NCI-H1694 treated with DMSO at 0.1 percent for 48 hours (cell line): ENCODE measurements around the gene DLL1.

Experiments used
- DNase-seq: peaks from one replicate; lab custom pipeline; 2025; lab: John Stamatoyannopoulos, UW

The DLL1 gene

DNA sequence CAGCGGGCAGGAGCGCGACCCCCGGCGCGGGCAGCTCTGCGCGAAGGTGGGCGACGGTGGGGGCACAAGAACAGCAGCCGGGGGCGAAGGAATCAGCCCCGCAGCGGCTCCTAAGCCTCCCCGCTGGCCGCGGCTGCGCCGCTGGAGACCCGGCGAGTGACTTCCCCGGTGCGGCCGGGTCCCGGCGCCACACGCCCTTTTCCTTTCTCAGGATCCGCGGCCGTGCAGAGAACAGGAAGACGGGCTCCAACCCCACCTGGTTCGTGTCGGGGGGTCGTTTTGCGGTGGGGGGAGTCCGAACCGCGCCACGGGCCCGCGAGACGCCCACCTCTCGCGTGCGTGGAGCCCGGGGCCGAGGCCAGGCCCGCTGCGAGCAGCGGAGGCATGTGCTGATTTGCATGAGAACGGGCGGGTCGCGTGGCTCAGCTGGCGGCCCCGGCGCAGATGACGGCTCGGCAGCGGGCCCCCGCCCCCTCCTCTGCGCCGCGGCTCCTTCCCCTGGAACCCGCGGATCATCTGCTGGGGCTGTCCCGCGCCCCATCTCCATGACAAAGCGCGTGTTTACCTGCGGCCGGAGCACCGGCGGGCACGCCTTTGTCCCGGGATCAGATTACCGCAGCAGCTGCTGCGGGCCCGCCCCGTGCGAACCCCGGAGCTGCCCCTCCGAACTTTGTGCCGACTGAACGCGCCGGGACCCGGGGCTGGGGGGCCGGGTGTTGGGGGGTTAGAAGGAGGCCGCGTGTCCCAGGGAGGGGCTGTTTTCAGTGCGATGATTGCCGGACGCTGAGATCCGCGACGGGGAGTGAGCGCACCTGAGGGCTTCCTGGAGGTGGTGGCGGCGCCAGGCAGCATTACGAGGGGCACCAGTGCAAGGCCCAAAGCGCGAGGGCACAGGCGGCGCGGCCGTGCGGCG, 4.9 kb upstream of the DLL1 start:
- DNase-seq, result peak; percentile 18

DNA sequence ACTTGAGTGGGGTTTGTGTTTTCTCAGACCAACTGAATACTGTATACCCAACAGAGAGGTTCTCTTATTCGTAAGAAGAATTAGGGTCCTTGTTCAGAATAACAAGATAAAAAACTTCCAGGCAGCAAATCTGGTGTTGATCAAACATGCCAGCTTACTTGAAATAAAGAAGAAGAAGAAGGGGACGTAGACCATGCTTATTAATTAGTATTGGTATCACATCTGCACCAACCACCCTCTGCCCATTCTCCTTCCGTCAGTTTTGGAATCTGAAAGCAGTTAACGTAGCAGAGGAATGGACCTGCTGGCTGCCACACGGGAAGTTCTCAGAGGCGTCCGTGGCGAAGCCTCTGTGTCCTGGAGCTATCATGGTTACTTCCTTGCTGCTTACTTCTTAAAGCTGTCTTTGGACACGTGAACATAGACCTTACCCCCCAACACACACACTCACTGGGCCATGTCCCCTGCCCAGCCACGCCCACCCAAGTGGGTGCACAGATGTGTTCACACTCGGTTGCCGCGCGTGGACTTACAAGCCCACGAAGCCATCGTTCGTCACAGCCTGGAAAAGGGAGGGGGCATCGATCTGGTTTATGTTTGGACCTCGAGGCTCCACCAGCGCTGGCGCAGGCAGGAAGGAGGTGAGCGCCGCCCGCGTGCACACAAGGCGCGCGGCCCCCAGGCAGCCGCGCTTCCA, 4.1 kb upstream of the DLL1 start:
- DNase-seq, result no peak

DNA sequence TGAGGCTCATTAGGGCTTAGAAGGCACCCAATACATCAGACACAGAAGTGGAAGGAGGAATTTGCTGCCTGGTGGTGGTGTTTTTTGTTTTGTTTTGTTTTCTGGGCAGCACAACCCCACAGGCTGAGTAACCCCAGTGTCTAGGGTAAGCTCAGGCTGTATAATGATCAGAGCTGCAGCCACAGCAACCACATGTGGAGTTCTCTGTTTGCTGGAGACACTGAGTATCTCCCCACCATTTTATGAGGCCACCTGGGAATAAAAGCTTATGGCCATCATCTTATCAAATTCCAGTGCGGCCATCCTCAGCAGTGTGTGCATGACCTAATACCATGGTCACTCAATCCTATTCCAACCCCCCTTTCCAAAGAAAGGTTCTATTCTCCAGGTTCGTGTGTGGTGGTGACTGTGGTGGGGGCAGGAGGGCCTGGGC, 3.4 kb upstream of the DLL1 start:
- DNase-seq, result no peak

DNA sequence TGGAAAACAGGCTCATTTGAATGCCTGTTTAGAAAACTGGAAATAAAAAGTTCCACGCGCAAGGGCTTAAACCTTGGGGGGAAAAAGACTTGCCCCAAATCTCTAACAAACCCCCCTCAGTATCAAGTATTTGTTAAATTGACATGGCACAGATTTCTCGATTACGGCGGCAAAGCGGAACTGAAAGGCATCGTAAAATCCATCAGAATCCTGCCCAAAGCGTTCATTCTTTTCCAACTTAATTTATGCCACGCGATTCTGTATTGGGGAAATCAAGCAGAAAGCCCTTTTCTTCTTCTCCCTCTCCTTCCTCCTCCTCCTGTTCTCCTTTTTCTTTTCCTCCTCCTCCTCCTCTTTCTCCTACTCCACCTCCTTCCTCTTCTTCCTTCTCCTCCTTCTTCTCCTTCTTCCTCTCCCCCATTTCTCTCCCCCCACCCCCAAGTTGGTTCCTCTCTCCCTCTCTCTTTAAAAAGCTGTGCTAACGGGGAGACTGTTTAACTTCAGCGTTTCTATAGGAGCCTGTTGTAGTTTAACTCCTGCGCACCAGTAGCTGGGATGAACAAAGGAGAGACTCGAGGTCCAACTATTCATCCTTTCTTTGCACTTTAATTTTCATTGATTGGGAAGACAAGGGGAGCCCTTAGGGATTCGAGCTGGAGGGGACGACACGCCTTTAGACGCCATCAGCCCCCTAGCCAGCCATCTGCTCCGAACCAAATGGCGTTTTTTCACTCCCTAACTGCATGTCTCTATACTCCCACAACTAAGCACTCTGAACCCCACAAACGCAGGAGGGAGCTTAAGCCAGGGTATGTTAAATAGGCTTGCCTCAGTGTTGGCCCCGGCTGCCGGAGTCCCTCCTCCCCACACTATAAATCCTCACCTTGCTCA, 2.7 kb upstream of the DLL1 start:
- peak; percentile 5 for DNase-seq

DNA sequence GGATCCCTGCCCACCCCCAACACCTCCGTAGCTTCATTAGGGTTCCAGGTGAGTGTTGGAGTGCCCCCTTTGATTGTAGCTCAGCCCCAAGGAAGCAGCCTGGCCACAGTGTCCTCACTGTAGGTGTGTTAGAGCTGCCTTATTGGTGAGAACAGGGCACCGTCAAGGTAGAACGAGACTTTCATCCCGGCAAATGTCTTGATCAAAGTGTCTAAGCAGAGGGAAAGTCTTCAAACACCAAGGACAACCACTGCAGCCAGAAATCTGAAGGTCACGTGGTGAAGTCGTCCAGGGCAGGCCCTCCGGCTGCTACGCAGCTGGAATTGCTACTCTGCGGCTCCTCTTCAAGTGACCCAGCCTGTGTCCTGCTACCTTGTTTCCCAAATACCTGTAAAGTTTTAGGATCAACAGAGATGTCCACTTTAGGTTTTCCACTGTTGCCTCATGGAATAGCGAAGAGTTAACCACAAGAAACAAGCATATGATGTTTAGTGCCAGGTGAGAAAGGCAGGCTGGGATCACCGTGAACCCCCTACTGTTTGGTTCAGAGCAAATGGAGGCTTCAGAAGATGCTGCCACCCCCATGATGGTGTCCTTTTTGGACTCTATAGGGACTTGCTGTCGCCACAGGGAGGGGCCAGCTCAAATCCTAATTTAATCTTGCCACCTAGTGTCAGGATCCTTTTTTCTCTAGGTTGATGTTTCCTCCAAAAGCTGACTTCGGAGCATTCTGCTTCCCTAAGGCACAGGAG, 1.7 kb upstream of the DLL1 start:
- DNase-seq, result peak; percentile 55

DNA sequence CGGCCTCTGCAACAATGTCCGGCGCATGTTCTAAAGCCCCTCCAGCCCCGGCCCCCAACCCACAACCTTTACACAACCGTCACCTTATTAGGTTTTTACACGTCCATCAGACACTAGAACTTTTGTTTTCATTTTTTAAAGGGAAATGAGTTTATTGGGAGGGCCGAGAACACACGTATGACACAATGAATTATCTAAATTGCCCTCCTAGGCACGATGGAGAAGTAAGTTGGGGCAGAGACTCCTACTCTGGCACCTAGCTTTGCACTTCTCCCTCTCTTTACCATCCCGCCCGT, 1.2 kb upstream of the DLL1 start:
- no peak for DNase-seq

DNA sequence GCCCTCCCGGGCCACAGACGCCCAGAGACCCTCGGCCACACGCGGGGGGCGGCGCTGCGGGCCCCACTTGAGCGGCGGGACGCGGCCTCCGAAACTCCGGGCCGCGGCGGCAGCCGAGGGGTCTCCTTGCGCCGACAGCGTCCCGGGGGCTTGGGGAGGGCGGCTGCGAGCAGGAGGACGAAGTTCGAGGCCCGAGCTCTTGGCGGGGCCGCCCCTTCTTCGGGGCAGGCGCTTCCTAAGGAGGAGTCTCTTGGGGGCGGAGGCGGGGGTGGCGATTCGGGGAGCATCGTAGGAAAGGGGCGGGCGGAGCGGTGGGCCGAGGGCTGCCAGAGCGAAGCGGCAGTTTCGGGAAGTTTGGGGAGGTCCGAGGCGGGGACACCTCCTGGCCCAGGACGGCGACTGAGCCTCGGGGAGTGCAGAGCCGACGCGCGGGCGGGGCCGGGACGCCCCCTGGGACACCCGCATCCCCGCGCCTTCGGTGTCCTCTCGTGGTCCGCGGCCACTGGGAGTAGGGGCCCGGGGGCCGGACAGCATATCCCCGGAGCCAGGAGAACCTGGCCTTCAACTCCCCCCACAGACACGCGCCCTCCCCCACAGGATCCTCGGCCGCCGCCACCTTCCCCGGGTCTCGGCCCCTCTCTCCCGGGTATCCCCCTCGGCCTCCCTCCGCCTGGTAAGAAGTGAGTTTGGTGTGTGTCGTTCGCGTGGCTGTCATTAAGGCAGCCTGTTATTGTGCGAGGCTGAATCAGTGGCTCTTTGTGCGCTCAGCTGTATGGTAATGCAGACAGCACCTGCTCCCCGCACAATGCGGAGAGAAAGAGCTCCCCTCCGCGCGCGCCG, 613 bp upstream of the DLL1 start:
- DNase-seq, result peak; percentile 37

DNA sequence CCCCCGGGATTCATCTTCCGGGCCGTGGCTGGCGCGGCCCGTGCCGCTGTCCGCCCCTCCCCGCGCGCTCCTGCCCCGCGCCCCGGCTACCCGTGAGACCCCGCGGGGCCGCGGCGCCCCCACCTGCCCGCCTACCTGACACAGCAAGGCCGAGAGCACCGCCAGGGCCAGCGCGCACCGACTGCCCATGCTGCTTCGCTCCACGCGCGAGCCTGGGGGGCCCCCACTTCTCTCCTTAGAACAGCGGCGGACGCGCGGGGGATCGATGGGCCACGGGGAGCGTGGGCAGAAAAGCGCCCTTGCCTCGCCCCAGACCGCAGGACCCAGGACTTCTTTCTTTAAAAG, 955 bp downstream of the DLL1 start:
- no peak for DNase-seq

DNA sequence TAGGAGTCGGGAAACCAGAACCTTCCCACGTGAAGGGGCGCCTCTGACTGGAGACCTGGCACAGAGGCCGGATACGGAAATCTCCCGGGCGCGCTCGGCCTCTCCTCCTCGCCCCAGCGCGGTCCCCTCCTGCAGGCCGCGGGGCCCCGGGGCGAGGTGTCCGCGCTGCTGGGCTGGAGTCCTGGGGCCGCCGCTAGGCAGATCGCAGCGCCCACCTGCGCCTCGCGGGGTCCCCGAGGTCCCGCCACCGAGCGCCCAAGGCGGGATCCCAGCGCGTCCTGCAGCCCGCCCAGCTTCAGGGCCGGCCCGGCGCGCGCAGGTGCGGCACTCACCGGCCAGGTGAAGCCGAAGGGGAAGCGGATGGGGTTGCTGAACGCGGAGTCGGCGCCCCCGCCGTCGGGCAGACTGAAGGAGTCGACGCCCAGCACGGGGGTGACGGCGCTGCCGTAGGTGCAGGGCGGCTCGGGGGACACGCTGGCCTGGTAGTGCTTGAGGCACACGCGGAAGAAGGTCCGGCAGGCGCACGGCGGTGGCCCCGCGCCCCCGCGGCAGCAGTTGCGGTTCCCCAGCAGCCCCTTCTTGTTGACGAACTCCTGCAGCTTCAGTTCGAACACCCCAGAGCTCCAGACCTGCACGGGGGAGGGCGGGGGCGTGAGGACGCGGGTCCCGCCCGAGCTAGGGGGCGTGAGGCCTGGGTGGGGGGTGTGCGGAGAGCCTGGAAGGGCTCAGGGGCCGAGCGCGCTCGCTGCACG, 1.5 kb downstream of the DLL1 start:
- DNase-seq, result no peak

DNA sequence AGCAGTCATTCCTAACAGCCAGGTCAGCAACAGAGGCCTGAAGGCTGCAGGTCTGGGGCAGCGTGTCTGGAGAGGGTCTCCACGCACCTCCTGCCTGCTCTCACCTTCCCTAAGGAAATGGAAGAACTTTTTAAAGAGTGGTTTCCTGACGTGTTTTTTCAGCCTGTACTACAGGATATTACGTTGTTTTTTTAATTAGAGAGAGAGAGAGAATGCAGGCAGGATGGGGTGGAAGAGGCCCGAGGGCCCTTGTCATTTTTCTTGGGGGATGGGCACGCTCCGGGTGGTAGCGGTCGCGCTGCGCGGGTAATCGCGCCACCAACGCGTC, 2.1 kb downstream of the DLL1 start:
- DNase-seq, result no peak

DNA sequence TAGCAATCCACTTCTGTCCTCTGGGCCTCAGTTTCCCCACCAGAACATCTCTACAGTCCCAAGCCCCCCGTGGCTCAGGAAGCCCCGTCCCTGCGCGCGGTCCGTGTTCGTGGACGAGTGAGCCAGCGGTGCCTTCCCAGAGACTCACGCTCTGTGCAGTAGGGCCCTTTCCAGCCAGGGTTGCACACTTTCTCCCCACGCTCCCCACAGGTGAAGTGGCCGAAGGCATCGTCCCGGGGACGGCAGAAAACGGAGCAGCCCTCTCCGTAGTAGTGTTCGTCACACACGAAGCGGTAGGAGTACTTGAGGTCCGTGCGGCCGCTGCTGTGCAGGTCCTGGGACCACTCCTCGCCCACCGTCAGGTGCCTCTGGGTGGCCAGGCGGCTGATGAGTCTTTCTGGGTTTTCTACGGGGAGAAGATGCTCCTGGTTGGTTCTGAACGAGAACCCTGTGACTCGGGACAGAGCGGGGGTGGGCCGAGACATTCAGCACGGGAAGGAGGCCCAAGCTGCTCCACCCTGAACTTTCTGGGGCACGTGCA, 2.7 kb downstream of the DLL1 start:
- DNase-seq, result no peak

DNA sequence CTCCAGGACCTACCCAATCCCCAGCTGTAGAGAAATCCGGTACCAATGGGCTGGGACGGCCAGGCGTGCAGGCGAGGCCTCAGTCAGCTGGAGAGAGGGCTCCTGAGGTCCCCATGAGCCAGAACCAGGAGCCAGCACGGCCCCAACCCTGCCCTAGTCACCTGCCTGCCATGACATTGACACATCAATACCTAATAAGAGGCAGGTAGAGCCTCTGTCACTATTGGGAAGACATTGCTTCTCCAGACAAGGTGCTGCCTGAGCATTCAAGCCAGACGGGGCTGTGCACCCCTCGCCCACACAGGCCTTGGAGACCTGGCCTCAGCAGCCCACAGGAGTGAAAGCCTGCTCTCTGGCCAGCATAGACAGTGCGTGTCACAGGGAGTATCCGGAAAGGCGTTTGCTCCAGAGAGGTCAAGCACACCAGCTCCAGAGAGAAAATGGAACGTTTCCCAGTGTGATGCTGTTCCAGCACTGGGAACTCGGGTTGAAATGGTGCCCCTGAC, 3.5 kb downstream of the DLL1 start:
- no peak for DNase-seq

DNA sequence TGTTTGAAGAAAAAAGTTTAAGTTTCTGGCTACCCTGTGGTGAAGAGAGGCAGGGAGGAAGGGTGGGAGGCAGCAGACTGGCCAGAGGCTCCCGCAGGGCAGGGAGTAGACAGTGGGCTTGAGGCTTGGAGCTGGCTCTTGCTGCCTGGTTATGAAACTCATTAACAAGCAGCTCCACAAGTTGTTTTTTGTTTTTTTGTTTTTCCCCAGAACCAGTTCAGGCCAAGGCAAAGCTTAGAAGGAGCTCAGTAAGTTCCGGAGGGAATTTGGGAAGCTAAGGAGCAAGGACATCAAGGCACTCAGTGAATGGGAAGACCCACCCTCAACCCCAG, 4.0 kb downstream of the DLL1 start:
- DNase-seq, result no peak

DNA sequence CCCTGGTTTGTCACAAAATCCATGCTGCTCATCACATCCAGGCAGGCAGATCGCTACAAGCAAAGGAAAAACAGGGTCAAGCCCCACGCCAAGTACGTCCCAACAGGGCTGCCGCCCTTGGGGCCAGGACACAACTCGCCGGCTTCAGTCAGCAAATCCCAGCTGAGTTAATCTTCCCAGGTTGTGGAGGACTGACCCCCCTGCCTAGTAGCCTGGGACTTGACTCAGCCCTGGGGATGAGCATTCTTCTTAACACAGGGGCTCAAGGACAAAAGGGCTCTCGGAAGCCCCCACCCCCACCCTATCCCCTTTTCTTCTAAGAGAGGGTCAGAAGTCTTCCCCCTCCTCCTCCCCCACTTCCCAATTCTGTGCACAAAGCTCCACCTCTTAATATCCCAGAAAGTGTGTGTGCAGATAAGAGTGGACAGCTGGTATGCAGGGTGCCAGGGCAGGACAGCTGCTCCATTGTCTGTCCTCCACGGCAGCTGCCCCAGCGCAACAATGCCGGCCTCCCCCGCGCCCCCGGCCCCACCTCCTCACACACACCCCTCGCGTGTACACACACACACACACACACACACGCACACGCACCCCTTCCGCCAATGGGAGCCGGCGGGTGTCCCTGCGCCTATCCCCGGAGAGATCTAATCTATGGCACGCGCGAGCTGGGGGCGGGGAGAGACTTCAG, 4.5 kb downstream of the DLL1 start:
- no peak for DNase-seq

DNA sequence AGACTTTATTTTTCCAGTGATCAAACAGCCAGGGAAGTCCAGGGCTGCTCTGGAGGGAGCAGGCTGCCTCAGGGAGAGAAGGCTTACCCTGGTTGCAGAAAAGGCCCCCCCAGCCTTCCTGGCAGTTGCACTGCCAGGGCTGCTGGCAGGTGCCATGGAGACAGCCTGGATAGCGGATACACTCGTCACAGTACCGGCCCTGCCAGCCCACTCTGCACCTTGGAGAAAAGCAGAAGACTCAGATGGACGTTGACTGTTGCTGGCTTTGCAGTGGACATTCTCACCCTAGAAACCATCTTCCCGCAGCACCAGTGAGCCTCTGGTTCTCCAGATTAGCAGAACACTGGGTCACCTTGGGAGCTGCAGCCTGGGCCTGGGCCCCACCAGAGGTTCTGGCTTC, 5.4 kb downstream of the DLL1 start:
- no peak for DNase-seq

DNA sequence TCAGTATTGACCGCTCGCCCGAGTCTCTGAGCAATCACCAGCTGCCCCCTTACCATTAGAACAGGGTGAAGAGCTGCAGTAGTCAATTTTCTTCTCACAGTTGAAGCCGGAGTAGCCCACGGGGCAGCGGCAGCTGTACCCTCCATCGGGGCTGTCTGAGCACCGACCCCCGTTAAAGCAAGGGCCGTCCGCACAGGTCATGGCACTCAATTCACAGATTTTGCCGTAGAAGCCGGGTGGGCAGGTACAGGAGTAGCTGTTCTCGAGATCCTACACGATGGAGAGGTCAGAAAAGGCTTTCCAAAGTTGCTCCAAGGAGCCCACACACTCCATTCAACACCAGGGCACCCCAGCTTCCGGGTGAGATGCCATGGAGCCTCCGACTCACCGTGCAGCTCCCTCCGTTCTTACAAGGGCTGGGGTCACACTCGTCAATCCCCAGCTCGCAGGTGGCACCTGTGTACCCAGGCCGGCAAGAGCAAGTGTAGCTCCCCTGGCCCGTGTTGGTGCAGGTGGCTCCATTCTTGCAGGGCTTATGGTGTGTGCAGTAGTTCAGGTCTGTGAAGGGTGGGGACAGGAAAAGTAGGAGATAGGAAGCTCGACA, 5.9 kb downstream of the DLL1 start:
- no peak for DNase-seq

DNA sequence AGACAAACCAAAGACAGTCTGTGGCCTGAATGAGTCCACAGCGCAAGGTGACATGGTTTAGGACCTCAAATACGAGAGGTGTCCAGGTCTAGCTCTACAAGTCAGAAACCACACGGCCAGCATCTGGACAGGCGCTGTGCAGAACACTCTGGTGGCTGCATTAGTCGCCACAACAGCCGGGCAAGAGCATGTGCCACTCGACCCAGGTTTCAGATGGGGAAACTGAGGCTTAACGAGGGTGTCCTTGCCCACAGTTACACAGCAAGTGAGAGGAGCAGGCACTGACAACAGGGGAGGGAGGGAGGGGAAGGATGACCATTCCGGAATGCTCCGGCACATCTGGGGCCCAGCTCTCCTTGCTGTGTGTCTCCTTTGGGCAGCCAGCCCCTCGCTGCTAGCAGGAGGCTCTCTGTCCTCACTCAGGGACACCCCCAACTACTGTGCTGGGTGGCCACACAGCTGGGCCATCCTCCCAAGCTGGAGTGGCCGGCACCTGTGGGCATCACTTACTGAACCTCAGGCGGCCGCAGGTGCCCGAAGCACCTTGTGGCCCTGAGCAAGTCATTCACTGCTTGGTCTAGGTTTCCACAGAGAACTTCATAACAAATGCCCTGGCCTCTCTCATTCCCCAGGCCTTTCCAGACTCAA, 6.6 kb downstream of the DLL1 start:
- DNase-seq, result no peak

DNA sequence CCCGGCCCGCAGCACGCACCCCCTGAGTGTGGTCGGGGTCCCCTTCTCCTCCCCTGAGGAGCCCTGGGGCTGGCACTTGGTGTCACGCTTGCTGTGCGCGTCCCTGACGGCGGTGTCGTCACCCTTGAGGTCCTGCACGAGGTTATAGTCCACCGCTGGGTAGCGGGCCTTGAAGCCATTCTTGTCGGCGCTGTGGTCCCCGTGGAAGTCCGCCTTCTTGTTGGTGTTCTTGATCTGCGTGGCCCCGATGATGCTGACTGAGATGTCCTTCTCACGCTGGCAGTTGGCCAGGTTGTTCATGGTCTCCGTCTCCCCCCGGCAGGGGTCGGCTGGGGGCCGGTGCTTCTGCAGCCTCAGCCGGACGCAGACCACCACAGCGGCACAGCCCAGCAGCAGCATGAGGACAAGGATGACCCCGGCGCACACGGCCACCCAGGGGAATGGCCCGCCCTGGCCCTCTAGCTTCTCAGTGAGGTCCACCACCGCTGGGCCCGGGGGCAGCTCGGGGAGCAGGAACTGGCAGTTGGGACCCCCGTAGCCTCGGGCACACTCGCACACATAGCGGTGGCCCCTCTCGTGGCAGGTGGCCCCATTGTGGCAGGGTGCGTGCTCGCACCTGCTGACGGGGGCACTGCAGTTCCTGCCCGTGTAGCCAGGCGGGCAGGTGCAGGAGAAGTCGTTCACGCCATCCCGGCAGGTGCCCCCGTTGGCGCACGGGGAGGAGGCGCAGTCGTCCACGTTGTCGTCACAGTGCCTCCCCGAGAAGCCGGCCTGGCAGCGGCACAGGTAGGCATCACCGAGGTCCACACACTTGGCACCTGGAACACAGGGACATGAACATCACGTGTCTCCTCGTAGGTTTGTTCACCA, 7.4 kb downstream of the DLL1 start:
- DNase-seq, result no peak
